Esophagus muscularis mucosa (tissue), 4 donors: ENCODE data around the gene VARS1.

Source experiments
- CTCF ChIP-seq, 3 experiments: fragments of 200-600 bp in 2 of 3; fragments of 450-650 bp in 1 of 3; sonication (generic) in 2 of 3; IDR thresholded peaks; one replicate each; pipeline ENCODE4 v1.5.1; 2017 to 2019; ENCODE audit warnings: antibody characterized with exemption in 3 of 3, mild to moderate bottlenecking in 2 of 3, moderate library complexity in 1 of 3
- EP300 ChIP-seq: sonication (generic); formaldehyde crosslinking; IDR thresholded peaks from one replicate; pipeline ENCODE4 v1.6.1; 2017; ENCODE audit warnings: antibody characterized with exemption
- POLR2A ChIP-seq: fragments of 450-650 bp; IDR thresholded peaks from one replicate; pipeline ENCODE4 v1.6.1; 2017; ENCODE audit warnings: antibody characterized with exemption, moderate library complexity, mild to moderate bottlenecking, low read depth
- POLR2AphosphoS5 ChIP-seq, 2 donors: sonication (generic); formaldehyde crosslinking; IDR thresholded peaks; one replicate each; pipeline ENCODE4 v1.6.1; 2017; ENCODE audit warnings: antibody characterized with exemption in 2 of 2

- no peak for TF ChIP-seq CTCF (IDR thresholded peaks at IDR 0.05)
- TF ChIP-seq POLR2A, result no peak
- TF ChIP-seq EP300, result no peak
- no peak for TF ChIP-seq POLR2AphosphoS5 (IDR thresholded peaks at IDR 0.05)
These were observed 511 bp downstream of the VARS1 start for GRCh38 chr6:31794866-31795615.
